Gastrocnemius medialis (tissue), 4 donors: ENCODE data around the gene FAR1.

Experiments
- POLR2A ChIP-seq, 2 donors: fragments of 450-650 bp; IDR thresholded peaks; one replicate each; pipeline ENCODE4 v1.6.1; 2017; ENCODE audit warnings: antibody characterized with exemption in 2 of 2, mild to moderate bottlenecking in 2 of 2, moderate library complexity in 2 of 2
- TF ChIP-seq, protein P1 (sequence below), 5 experiments: fragments of 450-650 bp in 3 of 5; fragments of 200-600 bp in 2 of 5; sonication (generic) in 2 of 5; IDR thresholded peaks in 4 of 5; conservative IDR thresholded peaks in 1 of 5; 1 replicate in 4 of 5; 2 replicates in 1 of 5; pipeline ENCODE4 v1.5.1; 2016 to 2019; ENCODE audit warnings: antibody characterized with exemption in 5 of 5, mild to moderate bottlenecking in 3 of 5, moderate library complexity in 3 of 5

GRCh38 chr11:13760115-13760514 lies 91.6 kb downstream of the FAR1 start:
- TF ChIP-seq, protein P1, sequence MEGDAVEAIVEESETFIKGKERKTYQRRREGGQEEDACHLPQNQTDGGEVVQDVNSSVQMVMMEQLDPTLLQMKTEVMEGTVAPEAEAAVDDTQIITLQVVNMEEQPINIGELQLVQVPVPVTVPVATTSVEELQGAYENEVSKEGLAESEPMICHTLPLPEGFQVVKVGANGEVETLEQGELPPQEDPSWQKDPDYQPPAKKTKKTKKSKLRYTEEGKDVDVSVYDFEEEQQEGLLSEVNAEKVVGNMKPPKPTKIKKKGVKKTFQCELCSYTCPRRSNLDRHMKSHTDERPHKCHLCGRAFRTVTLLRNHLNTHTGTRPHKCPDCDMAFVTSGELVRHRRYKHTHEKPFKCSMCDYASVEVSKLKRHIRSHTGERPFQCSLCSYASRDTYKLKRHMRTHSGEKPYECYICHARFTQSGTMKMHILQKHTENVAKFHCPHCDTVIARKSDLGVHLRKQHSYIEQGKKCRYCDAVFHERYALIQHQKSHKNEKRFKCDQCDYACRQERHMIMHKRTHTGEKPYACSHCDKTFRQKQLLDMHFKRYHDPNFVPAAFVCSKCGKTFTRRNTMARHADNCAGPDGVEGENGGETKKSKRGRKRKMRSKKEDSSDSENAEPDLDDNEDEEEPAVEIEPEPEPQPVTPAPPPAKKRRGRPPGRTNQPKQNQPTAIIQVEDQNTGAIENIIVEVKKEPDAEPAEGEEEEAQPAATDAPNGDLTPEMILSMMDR (IDR thresholded peaks at IDR 0.05 in 4 of 5, conservative IDR thresholded peaks at IDR 0.05 in 1 of 5), result no peak
- TF ChIP-seq POLR2A (IDR thresholded peaks at IDR 0.05), result no peak
